MM.1S (cell line): ENCODE results near the gene KBTBD6.
A peak's percentile ranks its signal among the peaks of the same experiment; 100 is the strongest.

Source experiments
- DNase-seq: peaks from one replicate; pipeline ENCODE4 v3.0.0-alpha.2; 2015
- H2AFZ ChIP-seq: fragments of 300-600 bp; sonication (generic); 2 replicates; pipeline ENCODE4 v1.6.0; 2016; ENCODE audit warnings: antibody characterized with exemption, low read length
- H3F3A ChIP-seq: fragments of 300-600 bp; sonication (generic); 2 replicates; pipeline ENCODE4 v1.6.1; 2016; ENCODE audit warnings: mild to moderate bottlenecking, antibody characterized with exemption, low read length, moderate library complexity, mixed read lengths; ENCODE audit not compliant: insufficient read depth
- H3K27ac ChIP-seq: fragments of 300-600 bp; sonication (generic); 2 replicates; pipeline ENCODE4 v1.5.1; 2016; ENCODE audit warnings: mild to moderate bottlenecking, low read length
- H3K27me3 ChIP-seq: fragments of 300-600 bp; sonication (generic); replicated peaks from 2 replicates; pipeline ENCODE4 v1.6.0; 2016; ENCODE audit warnings: low read length; ENCODE audit not compliant: insufficient read depth
- H3K36me3 ChIP-seq: fragments of 300-600 bp; sonication (generic); replicated peaks from 2 replicates; pipeline ENCODE4 v1.6.1; 2016; ENCODE audit warnings: mild to moderate bottlenecking, low read length, mixed read lengths; ENCODE audit not compliant: insufficient read depth
- H3K4me1 ChIP-seq: fragments of 300-600 bp; sonication (generic); 2 replicates; pipeline ENCODE4 v1.6.1; 2016; ENCODE audit warnings: low read length, mixed read lengths
- H3K4me2 ChIP-seq: fragments of 300-600 bp; sonication (generic); 2 replicates; pipeline ENCODE4 v1.6.0; 2016; ENCODE audit warnings: low read depth, low read length
- H3K4me3 ChIP-seq: fragments of 300-600 bp; sonication (generic); 2 replicates; pipeline ENCODE4 v1.5.1; 2016; ENCODE audit warnings: low read length, mixed read lengths
- H3K79me2 ChIP-seq: fragments of 300-600 bp; sonication (generic); 2 replicates; pipeline ENCODE4 v1.6.1; 2016; ENCODE audit warnings: mixed run types, low read length, mixed read lengths
- H3K9ac ChIP-seq: fragments of 300-600 bp; sonication (generic); 2 replicates; pipeline ENCODE4 v1.6.1; 2016; ENCODE audit warnings: low read length, mixed read lengths
- H3K9me2 ChIP-seq: fragments of 300-600 bp; sonication (generic); replicated peaks from 2 replicates; pipeline ENCODE4 v1.6.1; 2016; ENCODE audit warnings: mild to moderate bottlenecking, low read length, mixed read lengths; ENCODE audit not compliant: insufficient read depth
- H3K9me3 ChIP-seq: fragments of 300-600 bp; sonication (generic); replicated peaks from 2 replicates; pipeline ENCODE4 v1.6.1; 2016; ENCODE audit warnings: mild to moderate bottlenecking, low read length, mixed read lengths; ENCODE audit not compliant: insufficient read depth
- H4K20me1 ChIP-seq: fragments of 300-600 bp; sonication (generic); 2 replicates; pipeline ENCODE4 v1.6.1; 2016; ENCODE audit warnings: mild to moderate bottlenecking, low read length, moderate library complexity, mixed read lengths; ENCODE audit not compliant: insufficient read depth
- CTCF ChIP-seq: fragments of 300-600 bp; sonication (generic); IDR thresholded peaks from 2 replicates; pipeline ENCODE4 v1.5.1; 2016; ENCODE audit warnings: antibody characterized with exemption, low read length, mixed read lengths
- EZH2 ChIP-seq: fragments of 300-600 bp; sonication (generic); optimal IDR thresholded peaks from 2 replicates; pipeline ENCODE3; 2017; ENCODE audit warnings: low read depth, mild to moderate bottlenecking, antibody characterized with exemption, low read length, mixed read lengths
- EZH2phosphoT487 ChIP-seq: fragments of 300-600 bp; sonication (generic); IDR thresholded peaks from 2 replicates; pipeline ENCODE4 v1.6.1; 2018; ENCODE audit warnings: antibody characterized with exemption, low read length

The KBTBD6 gene

GRCh38 chr13:41159174-41159573 lies 26.6 kb upstream of the KBTBD6 start:
- TF ChIP-seq EZH2phosphoT487 (no peak), EZH2 (no peak), CTCF (no peak)
- H4K20me1 ChIP-seq, result no peaks in the 10 kb centered on the region
- H3K27ac ChIP-seq, result no peak overlapping the region
- H3K79me2 ChIP-seq, result no peaks in the 10 kb centered on the region
- H3K4me3 ChIP-seq, result no peak overlapping the region
- no peaks in the 10 kb centered on the region for H3K9me2 ChIP-seq
- H3K4me2 ChIP-seq, result no peak overlapping the region; the same call in 1 of the 2 replicates
- DNase-seq, result peak; percentile 12
- no peaks in the 10 kb centered on the region for H3F3A ChIP-seq
- no peaks in the 10 kb centered on the region for H3K36me3 ChIP-seq
- no peak overlapping the region for H2AFZ ChIP-seq
- no peaks in the 10 kb centered on the region for H3K4me1 ChIP-seq
- no peak overlapping the region for H3K9ac ChIP-seq
- no peaks in the 10 kb centered on the region for H3K9me3 ChIP-seq
- no peaks in the 10 kb centered on the region for H3K27me3 ChIP-seq

- no peak overlapping the region for H3K27ac ChIP-seq
- H2AFZ ChIP-seq, result no peak overlapping the region
- H3F3A ChIP-seq, result no peaks in the 10 kb centered on the region
- no peaks in the 10 kb centered on the region for H3K36me3 ChIP-seq
- H3K4me3 ChIP-seq, result no peak overlapping the region
- H3K4me2 ChIP-seq, result no peak overlapping the region
- H3K4me1 ChIP-seq, result no peaks in the 10 kb centered on the region
- no peak for TF ChIP-seq CTCF
- no peak for TF ChIP-seq EZH2
- no peak for TF ChIP-seq EZH2phosphoT487
- no peaks in the 10 kb centered on the region for H3K79me2 ChIP-seq
- no peak for DNase-seq
- H3K9me2 ChIP-seq, result no peaks in the 10 kb centered on the region
- H4K20me1 ChIP-seq, result no peaks in the 10 kb centered on the region
- H3K27me3 ChIP-seq, result no peaks in the 10 kb centered on the region
- no peak overlapping the region for H3K9ac ChIP-seq
- H3K9me3 ChIP-seq, result no peaks in the 10 kb centered on the region
Observed at GRCh38 chr13:41157048-41157717, 24.6 kb upstream of the KBTBD6 start.

GRCh38 chr13:41156620-41157019 lies 24.0 kb upstream of the KBTBD6 start:
- no peaks in the 10 kb centered on the region for H3K4me1 ChIP-seq
- no peak overlapping the region for H2AFZ ChIP-seq
- no peak overlapping the region for H3K27ac ChIP-seq

More at GRCh38 chr13:41156620-41157019, 24.0 kb upstream of the KBTBD6 start:
- Histone ChIP-seq H3K9me3 (no peaks in the 10 kb centered on the region), H3F3A (no peaks in the 10 kb centered on the region), H3K4me2 (no peak overlapping the region), H3K79me2 (no peaks in the 10 kb centered on the region), H3K27me3 (no peaks in the 10 kb centered on the region), H3K4me3 (no peak overlapping the region), H3K9me2 (no peaks in the 10 kb centered on the region), H3K36me3 (no peaks in the 10 kb centered on the region), H3K9ac (no peak overlapping the region), H4K20me1 (no peaks in the 10 kb centered on the region)
- no peak for TF ChIP-seq EZH2
- TF ChIP-seq CTCF, result no peak
- TF ChIP-seq EZH2phosphoT487, result no peak
- DNase-seq, result no peak
